Stimulated activated CD4-positive, alpha-beta T cell treated with anti-CD3 and anti-CD28 coated beads, Interleukin-15, amount 100 ng/mL, for 1 hour (primary cell): ENCODE data around the gene ORMDL3.
"Not testable (repeated sequence)": the region's sequence is repeated elsewhere in the genome, so short reads cannot be mapped to it uniquely, and the experiment has no call there.

Experiments
- DNase-seq, 2 donors: peaks; one replicate each; pipeline ENCODE4 v3.0.0-alpha.2; 2020; ENCODE audit warnings: low read depth in 1 of 2, low spot score in 1 of 2

ORMDL3 gene

GRCh38 chr17:39887078-39887477, 40.3 kb downstream of the ORMDL3 start:
- no peak for DNase-seq

GRCh38 chr17:39886102-39886501, 41.3 kb downstream of the ORMDL3 start:
- DNase-seq = not testable (repeated sequence)

- no peak for DNase-seq
Observed at GRCh38 chr17:39872751-39873150, 54.6 kb downstream of the ORMDL3 start.

- no peak for DNase-seq
Observed at GRCh38 chr17:39871801-39872200, 55.6 kb downstream of the ORMDL3 start.
